ENCODE measurements around the gene GPR68. TPM values are rescaled to one million over a fixed set of nuclear protein-coding genes. Genes with fewer than 3 reads are reported as not detected.

The GPR68 gene
- total and polyA plus RNA-seq, 2 donors (not counting 1 experiment from before 2014, with no cell fraction given), result 0.31 to 0.34 TPM

DNA sequence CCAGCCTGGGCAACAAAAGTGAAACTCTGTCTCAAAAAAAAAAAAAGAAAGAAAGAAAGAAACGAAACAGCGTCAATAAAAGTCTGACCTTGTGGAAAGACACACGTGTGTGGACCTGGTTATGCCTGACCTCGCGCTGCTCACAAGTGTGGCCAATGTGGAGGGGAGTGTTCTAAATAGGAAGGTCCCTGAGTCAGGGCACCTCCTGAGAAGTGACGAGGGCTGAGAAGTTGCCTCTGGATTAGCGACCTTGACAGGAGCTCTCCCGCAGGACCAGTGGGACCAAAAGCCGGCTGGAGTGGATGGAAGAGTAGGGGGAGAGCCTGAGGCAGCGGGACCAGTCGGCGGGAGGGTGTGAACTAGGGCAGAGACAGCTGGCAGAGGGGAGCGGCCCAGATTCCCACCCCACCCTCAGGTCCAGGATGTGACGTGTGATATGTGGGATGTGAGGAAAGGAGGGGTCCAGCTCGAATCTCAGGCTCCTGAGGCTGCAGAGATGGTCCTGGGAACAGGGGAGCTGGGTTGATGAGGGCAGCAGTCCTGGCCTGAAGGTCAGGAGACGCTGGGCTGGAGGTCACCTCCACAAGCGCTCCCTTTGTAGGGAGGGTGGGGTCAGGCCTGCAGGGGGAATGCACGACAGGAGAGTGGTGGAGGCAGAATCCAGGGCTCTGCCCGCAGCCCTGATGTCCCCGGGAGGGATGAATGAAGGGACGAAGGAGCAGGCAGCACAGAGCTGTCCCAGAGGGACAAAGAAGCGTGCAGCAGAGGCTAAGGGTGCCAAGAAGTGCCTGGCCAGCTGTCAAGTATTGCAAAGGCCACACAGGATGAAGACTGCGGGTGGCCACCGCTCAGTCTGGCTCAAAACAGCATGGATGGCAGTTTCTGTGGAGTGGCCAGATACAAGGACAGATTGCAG lies 24.8 kb upstream of the GPR68 start:
- ChIA-PET CTCF (interaction anchor here (0.7 to 1.6 kb wide), 4 partner anchors 16 to 225 kb away, joined by 3 to 7 read pairs (median 3); no protein-coding TSS in a partner anchor), POLR2A (no interaction called here)
- ATAC-seq (ENCODE audit: low read depth), result no peak
- Mint-ChIP-seq H3K27ac (peak overlapping the region; percentile 69), H3K4me1 (peaks cover 9% of the 10 kb centered on the region), H3K27me3 (peaks cover 6% of the 10 kb centered on the region), H3K9me3 (ENCODE audit: insufficient read depth) (no peaks in the 10 kb centered on the region), H3K4me3 (no peak overlapping the region)
- peaks cover 4 to 6% of the 10 kb centered on the region in 2 donors for H3K4me1 ChIP-seq (ENCODE audit: control insufficient read depth in 2 of 2, insufficient read depth in 2 of 2, low read length in 2 of 2)
- peaks cover 2 to 26% of the 10 kb centered on the region in 2 experiments for H3K36me3 ChIP-seq (replicated peaks in 1 of 2; ENCODE audit: control extremely low read depth in 1 of 2, control insufficient read depth in 1 of 2, extremely low read depth in 1 of 2, insufficient read depth in 2 of 2, low read length in 1 of 2)
- 98% methylated on average over 18 of the region's 24 CpGs for WGBS (ENCODE audit: insufficient coverage)
- no peak overlapping the region for H3K27ac ChIP-seq (ENCODE audit: low read length in 2 of 2)
- H4K20me1 ChIP-seq (ENCODE audit: control insufficient read depth, insufficient read depth, low read length, poor library complexity, severe bottlenecking), result peaks cover 10% of the 10 kb centered on the region
- no peaks in the 10 kb centered on the region for H3K9me3 ChIP-seq (ENCODE audit: control extremely low read depth in 1 of 3, control insufficient read depth in 2 of 3, insufficient read depth in 1 of 3, low read length in 2 of 3)
- TF ChIP-seq EZH2 (IDR thresholded peaks at IDR 0.05; ENCODE audit: borderline replicate concordance, insufficient read depth, low read depth, low read length, poor library complexity, severe bottlenecking) (no peak), CTCF (IDR thresholded peaks at IDR 0.05) (no peak)
- peaks cover 0 to 6% (median 2%) of the 10 kb centered on the region in 4 experiments for H3K27me3 ChIP-seq (replicated peaks in 1 of 4; ENCODE audit: control extremely low read depth in 1 of 4, control insufficient read depth in 3 of 4, insufficient read depth in 4 of 4, low read length in 3 of 4)
- H2AFZ ChIP-seq (ENCODE audit: insufficient read depth, low read depth, low read length, poor library complexity, severe bottlenecking), result no peak overlapping the region
- no peaks in the 10 kb centered on the region for H3K79me2 ChIP-seq (ENCODE audit: control insufficient read depth, insufficient read depth, low read length)
- H3K4me3 ChIP-seq (ENCODE audit: control extremely low read depth in 1 of 5, extremely low read depth in 1 of 5, insufficient read depth in 1 of 5, low read depth in 2 of 5, low read length in 4 of 5), result no peak overlapping the region
- no peak overlapping the region for H3K9ac ChIP-seq (ENCODE audit: low read length)
- H3K4me2 ChIP-seq (replicated peaks; ENCODE audit: low read depth, low read length, poor library complexity, severe bottlenecking), result no peak overlapping the region
- DNase-seq, result no peak
- intact Hi-C loops (cut with micrococcal nuclease), result no loop called here

GRCh38 chr14:91267965-91268437 lies 23.5 kb upstream of the GPR68 start:
- H3K4me1 Mint-ChIP-seq, result peaks cover 18% of the 10 kb centered on the region
- intact Hi-C loops (cut with micrococcal nuclease), result no loop called here
- Histone ChIP-seq H3K36me3 (replicated peaks in 1 of 2; ENCODE audit: control extremely low read depth in 1 of 2, control insufficient read depth in 1 of 2, extremely low read depth in 1 of 2, insufficient read depth in 2 of 2, low read length in 1 of 2) (peaks cover 0 to 14% of the 10 kb centered on the region in 2 experiments), H3K4me2 (replicated peaks; ENCODE audit: low read depth, low read length, poor library complexity, severe bottlenecking) (no peak overlapping the region), H3K27ac (ENCODE audit: low read length in 2 of 2) (no peak overlapping the region), H3K4me3 (ENCODE audit: control extremely low read depth in 1 of 5, extremely low read depth in 1 of 5, insufficient read depth in 1 of 5, low read depth in 2 of 5, low read length in 4 of 5) (no peak overlapping the region), H3K9me3 (ENCODE audit: control extremely low read depth in 1 of 3, control insufficient read depth in 2 of 3, insufficient read depth in 1 of 3, low read length in 2 of 3) (no peaks in the 10 kb centered on the region), H3K9ac (ENCODE audit: low read length) (no peak overlapping the region), H4K20me1 (ENCODE audit: control insufficient read depth, insufficient read depth, low read length, poor library complexity, severe bottlenecking) (peaks cover under 1% of the 10 kb centered on the region), H3K4me1 (ENCODE audit: control insufficient read depth in 2 of 2, insufficient read depth in 2 of 2, low read length in 2 of 2) (peaks cover 10 to 11% of the 10 kb centered on the region in 2 donors), H2AFZ (ENCODE audit: insufficient read depth, low read depth, low read length, poor library complexity, severe bottlenecking) (no peak overlapping the region), H3K79me2 (ENCODE audit: control insufficient read depth, insufficient read depth, low read length) (no peaks in the 10 kb centered on the region), H3K27me3 (replicated peaks in 1 of 4; ENCODE audit: control extremely low read depth in 1 of 4, control insufficient read depth in 3 of 4, insufficient read depth in 4 of 4, low read length in 3 of 4) (peaks cover 0 to 11% (median 3%) of the 10 kb centered on the region in 4 experiments)
- CTCF ChIA-PET, result interaction anchor here (0.6 to 1.0 kb wide), 2 partner anchors 18 to 24 kb away, joined by 3 read pairs; partner anchors contain the start of gene GPR68
- POLR2A ChIA-PET, result no interaction called here
- H3K9me3 Mint-ChIP-seq (ENCODE audit: insufficient read depth), result no peaks in the 10 kb centered on the region
- no peak overlapping the region for H3K4me3 Mint-ChIP-seq
- H3K27me3 Mint-ChIP-seq, result peaks cover 15% of the 10 kb centered on the region
- no peak for ATAC-seq (ENCODE audit: low read depth)
- 85% methylated on average over 5 of the region's 7 CpGs for WGBS (ENCODE audit: insufficient coverage)
- no peak for DNase-seq
- TF ChIP-seq EZH2 (IDR thresholded peaks at IDR 0.05; ENCODE audit: borderline replicate concordance, insufficient read depth, low read depth, low read length, poor library complexity, severe bottlenecking) (no peak), CTCF (IDR thresholded peaks at IDR 0.05) (no peak)
- H3K27ac Mint-ChIP-seq, result no peak overlapping the region
